WTC11 (cell line): ENCODE measurements around the gene TRPM4. TPM values are rescaled to one million over a fixed set of nuclear protein-coding genes. Genes with fewer than 3 reads are reported as not detected.

ENCODE experiments used
- ATAC-seq: fragments of 200-7000 bp; cut with Tn5 transposase; 2 replicates; pipeline ENCODE4 v1.10.0; 2021; ENCODE audit warnings: mild to moderate bottlenecking, moderate library complexity
- CTCF ChIA-PET: fragments of 300-600 bp; sonication (Branson Sonifier 250); formaldehyde crosslinking; loops from one replicate; lab custom pipeline; 2021; ENCODE audit warnings: antibody characterized with exemption; lab: Charles Lee
- POLR2A ChIA-PET: fragments of 350-600 bp; sonication (Branson Sonifier 250); formaldehyde crosslinking; loops from one replicate; lab custom pipeline; 2021; ENCODE audit warnings: antibody characterized with exemption; lab: Charles Lee
- DNase-seq: peaks from one replicate; pipeline ENCODE4 v3.0.0; 2021; ENCODE audit warnings: low spot score
- H3K27ac Mint-ChIP-seq: 2 replicates; pipeline ENCODE4 v1.8.0; 2021; ENCODE audit warnings: mixed read lengths
- H3K27me3 Mint-ChIP-seq: 2 replicates; pipeline ENCODE4 v1.8.0; 2021; ENCODE audit warnings: low read depth, mild to moderate bottlenecking, moderate library complexity, mixed read lengths
- H3K36me3 Mint-ChIP-seq: 2 replicates; pipeline ENCODE4 v1.8.0; 2021; ENCODE audit warnings: mixed read lengths
- H3K4me1 Mint-ChIP-seq: 2 replicates; pipeline ENCODE4 v1.8.0; 2022; ENCODE audit warnings: mixed read lengths
- H3K4me3 Mint-ChIP-seq: 2 replicates; pipeline ENCODE4 v1.8.0; 2021; ENCODE audit warnings: mild to moderate bottlenecking, moderate library complexity, mixed read lengths
- H3K9me3 Mint-ChIP-seq: 2 replicates; pipeline ENCODE4 v1.8.0; 2021; ENCODE audit warnings: mixed read lengths
- CREB1 ChIP-seq: sonication (generic); formaldehyde crosslinking; IDR thresholded peaks from 2 replicates; pipeline ENCODE4 v1.8.0; 2023; ENCODE audit warnings: mild to moderate bottlenecking, missing genetic modification reagents
- ESRRA ChIP-seq: sonication (generic); formaldehyde crosslinking; IDR thresholded peaks from 2 replicates; pipeline ENCODE4 v1.8.1; 2022; ENCODE audit warnings: mild to moderate bottlenecking, missing genetic modification reagents, borderline replicate concordance
- FOXP1 ChIP-seq: sonication (generic); formaldehyde crosslinking; IDR thresholded peaks from 2 replicates; pipeline ENCODE4 v1.8.0; 2022; ENCODE audit warnings: missing genetic modification reagents, mild to moderate bottlenecking, moderate library complexity, borderline replicate concordance
- HMGA2 ChIP-seq: fragments of 250-450 bp; sonication (Bioruptor Pico); IDR thresholded peaks from 2 replicates; pipeline ENCODE4 v1.4.0; 2021; ENCODE audit warnings: mild to moderate bottlenecking, moderate library complexity
- IRF2 ChIP-seq: sonication (generic); formaldehyde crosslinking; IDR thresholded peaks from 2 replicates; pipeline ENCODE4 v1.8.0; 2022; ENCODE audit warnings: low read depth, missing genetic modification reagents, borderline replicate concordance
- KAT7 ChIP-seq: sonication (generic); formaldehyde crosslinking; IDR thresholded peaks from 2 replicates; pipeline ENCODE4 v1.8.1; 2023; ENCODE audit warnings: missing genetic modification reagents, mild to moderate bottlenecking, borderline replicate concordance
- NFE2L1 ChIP-seq: sonication (generic); formaldehyde crosslinking; IDR thresholded peaks from 2 replicates; pipeline ENCODE4 v1.8.1; 2023; ENCODE audit warnings: missing genetic modification reagents
- PRRX2 ChIP-seq: fragments of 250-450 bp; sonication (Bioruptor Pico); IDR thresholded peaks from 2 replicates; pipeline ENCODE4 v1.8.0; 2021; ENCODE audit warnings: mild to moderate bottlenecking
- RELA ChIP-seq: sonication (generic); formaldehyde crosslinking; IDR thresholded peaks from 2 replicates; pipeline ENCODE4 v1.8.1; 2022; ENCODE audit warnings: missing genetic modification reagents, mild to moderate bottlenecking, borderline replicate concordance
- ZNF138 ChIP-seq: sonication (generic); formaldehyde crosslinking; conservative IDR thresholded peaks from 2 replicates; pipeline ENCODE4 v1.8.1; 2022; ENCODE audit warnings: mild to moderate bottlenecking, moderate library complexity, missing genetic modification reagents
- ZNF219 ChIP-seq: sonication (generic); formaldehyde crosslinking; IDR thresholded peaks from 2 replicates; pipeline ENCODE4 v1.8.0; 2023; ENCODE audit warnings: missing genetic modification reagents, mild to moderate bottlenecking, borderline replicate concordance
- ZNF263 ChIP-seq: sonication (generic); formaldehyde crosslinking; IDR thresholded peaks from 2 replicates; pipeline ENCODE4 v1.8.1; 2022; ENCODE audit warnings: low read depth, mild to moderate bottlenecking, moderate library complexity, missing genetic modification reagents
- ZNF423 ChIP-seq: fragments of 250-450 bp; sonication (Bioruptor Pico); IDR thresholded peaks from 2 replicates; pipeline ENCODE4 v2.1.2; 2022; ENCODE audit warnings: mild to moderate bottlenecking, moderate library complexity
- total RNA-seq: library from RNA; stranded (reverse); gene quantifications from 3 replicates; pipeline ENCODE4 v1.2.3, GENCODE V29; 2021
- TF ChIP-seq, protein P1 (sequence below): sonication (generic); formaldehyde crosslinking; IDR thresholded peaks from 2 replicates; pipeline ENCODE4 v1.8.1; 2022; ENCODE audit warnings: mild to moderate bottlenecking, missing genetic modification reagents, moderate library complexity, borderline replicate concordance
- TF ChIP-seq, protein P2 (sequence below): fragments of 250-450 bp; sonication (Bioruptor Pico); conservative IDR thresholded peaks from 2 replicates; pipeline ENCODE4 v1.9.0; 2021; ENCODE audit warnings: mild to moderate bottlenecking
- TF ChIP-seq, protein P3 (sequence below): sonication (generic); formaldehyde crosslinking; IDR thresholded peaks from 2 replicates; pipeline ENCODE4 v1.8.1; 2022; ENCODE audit warnings: mild to moderate bottlenecking, moderate library complexity, missing genetic modification reagents
- TF ChIP-seq, protein P4 (sequence below): sonication (generic); formaldehyde crosslinking; IDR thresholded peaks from 2 replicates; pipeline ENCODE4 v1.8.0; 2022; ENCODE audit warnings: mild to moderate bottlenecking, missing genetic modification reagents
- TF ChIP-seq, protein P5 (sequence below): sonication (generic); formaldehyde crosslinking; IDR thresholded peaks from 2 replicates; pipeline ENCODE4 v1.8.1; 2023; ENCODE audit warnings: mild to moderate bottlenecking, missing genetic modification reagents, borderline replicate concordance
- TF ChIP-seq, protein P6 (sequence below): sonication (generic); formaldehyde crosslinking; IDR thresholded peaks from 2 replicates; pipeline ENCODE4 v1.8.0; 2023; ENCODE audit warnings: missing genetic modification reagents, mild to moderate bottlenecking, borderline replicate concordance

TRPM4 gene
- total RNA-seq, 1 experiment from 2014 or later: 15.5 TPM

DNA sequence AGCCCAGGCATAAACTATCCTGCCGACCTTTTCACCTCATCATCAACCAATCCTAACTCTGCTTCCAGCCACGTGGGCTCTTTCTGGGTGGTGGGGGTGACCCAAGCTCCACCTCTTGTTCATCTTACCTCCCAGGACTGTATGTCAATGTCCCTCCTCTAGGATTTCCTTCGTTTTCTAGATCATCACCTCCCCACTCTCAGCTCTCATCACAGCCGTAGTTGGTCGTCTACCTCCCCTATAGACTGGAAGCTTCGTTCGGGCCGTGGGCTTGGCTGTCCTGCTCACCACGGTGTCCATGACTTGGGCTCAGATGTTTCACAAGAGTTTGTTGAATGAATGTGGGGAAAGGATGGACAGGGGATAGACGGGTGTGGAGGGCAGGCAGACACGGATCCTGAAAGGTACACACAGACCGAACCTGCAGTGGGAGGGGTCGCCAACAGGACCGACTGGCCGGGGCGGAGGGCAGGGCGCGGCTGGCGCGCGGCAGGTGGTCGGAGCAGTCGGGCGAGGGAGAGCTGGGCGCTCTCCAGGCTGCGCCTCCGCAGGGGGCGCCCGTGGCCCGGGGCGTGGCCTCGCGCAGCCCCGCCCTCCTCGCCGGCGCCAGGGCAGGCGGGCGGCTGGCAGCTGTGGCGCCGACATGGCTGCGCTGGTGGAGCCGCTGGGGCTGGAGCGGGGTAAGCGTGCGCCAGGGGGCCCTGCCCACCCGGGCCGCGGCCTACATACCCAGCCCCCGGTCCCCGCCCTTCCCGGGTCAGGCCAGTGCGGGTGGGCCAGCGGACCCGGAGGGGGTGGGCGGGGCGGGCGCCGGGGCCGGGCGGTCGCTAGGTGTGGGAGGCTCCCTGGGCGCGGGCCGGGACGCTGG lies 43.6 kb upstream of the TRPM4 start, which contains the start of gene LIN7B (continued):
- no peak for TF ChIP-seq CREB1 (CRISPR knock-in tag)
- TF ChIP-seq KAT7 (CRISPR knock-in tag): no peak
- TF ChIP-seq NFE2L1: 0 out of 2 replicates have a peak, but pooled peaks have one; percentile 28
- TF ChIP-seq FOXP1 (CRISPR knock-in tag): peak; percentile 51; the same call in 1 of the 2 replicates
- TF ChIP-seq, protein P1, sequence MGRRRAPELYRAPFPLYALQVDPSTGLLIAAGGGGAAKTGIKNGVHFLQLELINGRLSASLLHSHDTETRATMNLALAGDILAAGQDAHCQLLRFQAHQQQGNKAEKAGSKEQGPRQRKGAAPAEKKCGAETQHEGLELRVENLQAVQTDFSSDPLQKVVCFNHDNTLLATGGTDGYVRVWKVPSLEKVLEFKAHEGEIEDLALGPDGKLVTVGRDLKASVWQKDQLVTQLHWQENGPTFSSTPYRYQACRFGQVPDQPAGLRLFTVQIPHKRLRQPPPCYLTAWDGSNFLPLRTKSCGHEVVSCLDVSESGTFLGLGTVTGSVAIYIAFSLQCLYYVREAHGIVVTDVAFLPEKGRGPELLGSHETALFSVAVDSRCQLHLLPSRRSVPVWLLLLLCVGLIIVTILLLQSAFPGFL: no peak
- TF ChIP-seq HMGA2 (CRISPR knock-in tag): no peak
- TF ChIP-seq ZNF219 (CRISPR knock-in tag): no peak
- TF ChIP-seq, protein P2, sequence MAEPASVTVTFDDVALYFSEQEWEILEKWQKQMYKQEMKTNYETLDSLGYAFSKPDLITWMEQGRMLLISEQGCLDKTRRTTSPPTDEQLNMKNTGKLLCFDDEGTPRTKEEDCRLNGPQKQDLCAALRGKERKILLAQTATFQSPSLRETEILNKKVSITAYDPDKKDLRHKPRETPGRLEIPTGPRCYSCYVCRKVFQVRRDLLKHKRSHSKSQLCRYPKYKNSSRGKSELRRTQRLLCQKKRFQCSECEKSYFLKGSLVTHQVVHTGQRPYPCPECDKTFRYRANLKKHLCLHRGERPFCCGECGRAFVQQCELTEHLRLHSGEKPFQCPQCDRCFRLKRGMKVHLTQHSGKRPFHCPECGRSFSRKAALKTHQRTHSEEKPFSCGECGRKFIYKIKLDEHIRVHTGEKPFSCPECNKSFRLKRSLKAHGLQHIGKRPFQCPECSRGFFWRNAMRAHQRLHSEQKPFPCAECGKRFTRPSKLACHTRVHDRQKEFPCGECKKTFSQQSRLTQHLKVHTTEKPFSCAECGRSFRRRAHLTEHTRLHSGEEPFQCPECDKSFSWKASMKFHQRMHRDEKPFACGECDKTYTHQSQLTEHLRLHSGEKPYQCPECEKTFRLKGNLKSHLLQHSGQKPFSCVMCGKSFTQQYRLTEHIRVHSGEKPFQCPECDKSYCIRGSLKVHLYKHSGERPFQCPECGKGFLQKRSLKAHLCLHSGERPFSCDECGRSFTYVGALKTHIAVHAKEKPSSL: no peak
- no peak for TF ChIP-seq ESRRA (CRISPR knock-in tag)
- TF ChIP-seq, protein P3, sequence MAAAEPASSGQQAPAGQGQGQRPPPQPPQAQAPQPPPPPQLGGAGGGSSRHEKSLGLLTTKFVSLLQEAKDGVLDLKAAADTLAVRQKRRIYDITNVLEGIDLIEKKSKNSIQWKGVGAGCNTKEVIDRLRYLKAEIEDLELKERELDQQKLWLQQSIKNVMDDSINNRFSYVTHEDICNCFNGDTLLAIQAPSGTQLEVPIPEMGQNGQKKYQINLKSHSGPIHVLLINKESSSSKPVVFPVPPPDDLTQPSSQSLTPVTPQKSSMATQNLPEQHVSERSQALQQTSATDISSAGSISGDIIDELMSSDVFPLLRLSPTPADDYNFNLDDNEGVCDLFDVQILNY (CRISPR knock-in tag): no peak
- TF ChIP-seq IRF2 (CRISPR knock-in tag): no peak
- no peak for TF ChIP-seq PRRX2

DNA sequence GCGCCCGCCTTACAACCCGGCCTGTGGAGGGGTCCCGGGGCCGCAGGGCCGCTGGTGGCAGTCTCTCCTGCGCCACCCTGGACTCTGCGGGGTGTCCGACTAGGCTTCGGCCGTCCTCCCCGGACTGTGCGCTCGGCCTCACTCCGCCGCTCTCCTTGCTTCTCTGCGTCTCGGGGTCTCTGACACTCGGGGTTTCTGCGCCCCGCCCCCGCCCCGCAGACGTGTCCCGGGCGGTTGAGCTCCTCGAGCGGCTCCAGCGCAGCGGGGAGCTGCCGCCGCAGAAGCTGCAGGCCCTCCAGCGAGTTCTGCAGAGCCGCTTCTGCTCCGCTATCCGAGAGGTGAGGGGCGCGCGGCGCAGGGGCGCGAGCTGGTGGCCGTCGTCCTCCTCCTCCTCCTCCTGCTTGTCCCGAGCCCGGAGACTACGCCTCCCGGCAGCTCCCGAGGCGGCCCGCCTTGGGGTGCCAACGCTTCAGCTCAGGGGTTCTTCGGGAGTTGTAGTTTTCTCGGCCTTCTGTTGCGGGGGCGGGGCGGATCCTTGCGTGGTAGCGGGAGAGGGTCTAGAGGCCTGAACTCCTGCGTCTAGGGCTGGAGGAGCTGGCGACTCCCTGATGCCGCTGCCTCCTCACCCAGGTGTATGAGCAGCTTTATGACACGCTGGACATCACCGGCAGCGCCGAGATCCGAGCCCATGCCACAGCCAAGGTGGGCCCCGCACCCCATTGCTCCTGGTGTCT lies 42.8 kb upstream of the TRPM4 start:
- DNase-seq (peak; percentile 86), ATAC-seq (peak; percentile 19)
- POLR2A ChIA-PET: interaction anchor here (0.6 to 1.6 kb wide), 7 partner anchors 9 to 403 kb away, joined by 3 to 5 read pairs (median 3); no protein-coding TSS in a partner anchor
- Mint-ChIP-seq H3K27me3 (peaks cover 25% of the 10 kb centered on the region), H3K36me3 (no peaks in the 10 kb centered on the region), H3K9me3 (no peaks in the 10 kb centered on the region), H3K4me1 (peaks cover 14% of the 10 kb centered on the region), H3K4me3 (peak overlapping the region; percentile 69), H3K27ac (no peak overlapping the region)
- CTCF ChIA-PET: interaction anchor here (0.5 to 2.7 kb wide), 28 partner anchors 9 to 943 kb away, joined by 3 to 65 read pairs (median 8); partner anchors contain the start of genes HRC and RUVBL2
- TF ChIP-seq ZNF138 (CRISPR knock-in tag) (no peak), ZNF423 (CRISPR knock-in tag) (peak; percentile 12; the same call in 1 of the 2 replicates), ZNF263 (CRISPR knock-in tag) (peak; percentile 80), PRRX2 (no peak), RELA (CRISPR knock-in tag) (no peak; the same call in 1 of the 2 replicates)
- TF ChIP-seq, protein P4, sequence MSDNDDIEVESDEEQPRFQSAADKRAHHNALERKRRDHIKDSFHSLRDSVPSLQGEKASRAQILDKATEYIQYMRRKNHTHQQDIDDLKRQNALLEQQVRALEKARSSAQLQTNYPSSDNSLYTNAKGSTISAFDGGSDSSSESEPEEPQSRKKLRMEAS (CRISPR knock-in tag): peak; percentile 57; the same call in 1 of the 2 replicates
- TF ChIP-seq, protein P5, sequence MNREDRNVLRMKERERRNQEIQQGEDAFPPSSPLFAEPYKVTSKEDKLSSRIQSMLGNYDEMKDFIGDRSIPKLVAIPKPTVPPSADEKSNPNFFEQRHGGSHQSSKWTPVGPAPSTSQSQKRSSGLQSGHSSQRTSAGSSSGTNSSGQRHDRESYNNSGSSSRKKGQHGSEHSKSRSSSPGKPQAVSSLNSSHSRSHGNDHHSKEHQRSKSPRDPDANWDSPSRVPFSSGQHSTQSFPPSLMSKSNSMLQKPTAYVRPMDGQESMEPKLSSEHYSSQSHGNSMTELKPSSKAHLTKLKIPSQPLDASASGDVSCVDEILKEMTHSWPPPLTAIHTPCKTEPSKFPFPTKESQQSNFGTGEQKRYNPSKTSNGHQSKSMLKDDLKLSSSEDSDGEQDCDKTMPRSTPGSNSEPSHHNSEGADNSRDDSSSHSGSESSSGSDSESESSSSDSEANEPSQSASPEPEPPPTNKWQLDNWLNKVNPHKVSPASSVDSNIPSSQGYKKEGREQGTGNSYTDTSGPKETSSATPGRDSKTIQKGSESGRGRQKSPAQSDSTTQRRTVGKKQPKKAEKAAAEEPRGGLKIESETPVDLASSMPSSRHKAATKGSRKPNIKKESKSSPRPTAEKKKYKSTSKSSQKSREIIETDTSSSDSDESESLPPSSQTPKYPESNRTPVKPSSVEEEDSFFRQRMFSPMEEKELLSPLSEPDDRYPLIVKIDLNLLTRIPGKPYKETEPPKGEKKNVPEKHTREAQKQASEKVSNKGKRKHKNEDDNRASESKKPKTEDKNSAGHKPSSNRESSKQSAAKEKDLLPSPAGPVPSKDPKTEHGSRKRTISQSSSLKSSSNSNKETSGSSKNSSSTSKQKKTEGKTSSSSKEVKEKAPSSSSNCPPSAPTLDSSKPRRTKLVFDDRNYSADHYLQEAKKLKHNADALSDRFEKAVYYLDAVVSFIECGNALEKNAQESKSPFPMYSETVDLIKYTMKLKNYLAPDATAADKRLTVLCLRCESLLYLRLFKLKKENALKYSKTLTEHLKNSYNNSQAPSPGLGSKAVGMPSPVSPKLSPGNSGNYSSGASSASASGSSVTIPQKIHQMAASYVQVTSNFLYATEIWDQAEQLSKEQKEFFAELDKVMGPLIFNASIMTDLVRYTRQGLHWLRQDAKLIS (CRISPR knock-in tag): no peak
- TF ChIP-seq, protein P6, sequence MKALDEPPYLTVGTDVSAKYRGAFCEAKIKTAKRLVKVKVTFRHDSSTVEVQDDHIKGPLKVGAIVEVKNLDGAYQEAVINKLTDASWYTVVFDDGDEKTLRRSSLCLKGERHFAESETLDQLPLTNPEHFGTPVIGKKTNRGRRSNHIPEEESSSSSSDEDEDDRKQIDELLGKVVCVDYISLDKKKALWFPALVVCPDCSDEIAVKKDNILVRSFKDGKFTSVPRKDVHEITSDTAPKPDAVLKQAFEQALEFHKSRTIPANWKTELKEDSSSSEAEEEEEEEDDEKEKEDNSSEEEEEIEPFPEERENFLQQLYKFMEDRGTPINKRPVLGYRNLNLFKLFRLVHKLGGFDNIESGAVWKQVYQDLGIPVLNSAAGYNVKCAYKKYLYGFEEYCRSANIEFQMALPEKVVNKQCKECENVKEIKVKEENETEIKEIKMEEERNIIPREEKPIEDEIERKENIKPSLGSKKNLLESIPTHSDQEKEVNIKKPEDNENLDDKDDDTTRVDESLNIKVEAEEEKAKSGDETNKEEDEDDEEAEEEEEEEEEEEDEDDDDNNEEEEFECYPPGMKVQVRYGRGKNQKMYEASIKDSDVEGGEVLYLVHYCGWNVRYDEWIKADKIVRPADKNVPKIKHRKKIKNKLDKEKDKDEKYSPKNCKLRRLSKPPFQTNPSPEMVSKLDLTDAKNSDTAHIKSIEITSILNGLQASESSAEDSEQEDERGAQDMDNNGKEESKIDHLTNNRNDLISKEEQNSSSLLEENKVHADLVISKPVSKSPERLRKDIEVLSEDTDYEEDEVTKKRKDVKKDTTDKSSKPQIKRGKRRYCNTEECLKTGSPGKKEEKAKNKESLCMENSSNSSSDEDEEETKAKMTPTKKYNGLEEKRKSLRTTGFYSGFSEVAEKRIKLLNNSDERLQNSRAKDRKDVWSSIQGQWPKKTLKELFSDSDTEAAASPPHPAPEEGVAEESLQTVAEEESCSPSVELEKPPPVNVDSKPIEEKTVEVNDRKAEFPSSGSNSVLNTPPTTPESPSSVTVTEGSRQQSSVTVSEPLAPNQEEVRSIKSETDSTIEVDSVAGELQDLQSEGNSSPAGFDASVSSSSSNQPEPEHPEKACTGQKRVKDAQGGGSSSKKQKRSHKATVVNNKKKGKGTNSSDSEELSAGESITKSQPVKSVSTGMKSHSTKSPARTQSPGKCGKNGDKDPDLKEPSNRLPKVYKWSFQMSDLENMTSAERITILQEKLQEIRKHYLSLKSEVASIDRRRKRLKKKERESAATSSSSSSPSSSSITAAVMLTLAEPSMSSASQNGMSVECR: no peak
